ENCODE data around the gene UCMA.

The UCMA gene

DNA sequence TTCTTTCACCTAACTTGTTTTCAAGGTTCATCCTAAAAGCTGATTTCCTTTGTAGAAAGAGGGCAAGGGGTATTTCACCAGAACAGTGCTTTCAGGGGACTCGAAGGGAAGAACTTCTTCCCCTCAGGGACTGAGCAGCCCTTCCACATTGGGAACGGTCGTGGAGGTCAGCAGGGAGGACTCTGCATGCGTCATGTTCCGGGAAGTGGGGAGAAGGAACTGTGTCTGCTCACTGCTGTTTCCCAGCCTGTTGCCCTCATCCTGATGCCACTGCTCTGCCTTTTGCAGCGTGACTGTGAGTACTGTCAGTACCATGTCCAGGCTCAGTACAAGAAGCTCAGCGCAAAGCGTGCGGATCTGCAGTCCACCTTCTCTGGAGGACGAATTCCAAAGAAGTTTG, 45.6 kb downstream of the UCMA start:
- TF ChIP-seq, protein P1, sequence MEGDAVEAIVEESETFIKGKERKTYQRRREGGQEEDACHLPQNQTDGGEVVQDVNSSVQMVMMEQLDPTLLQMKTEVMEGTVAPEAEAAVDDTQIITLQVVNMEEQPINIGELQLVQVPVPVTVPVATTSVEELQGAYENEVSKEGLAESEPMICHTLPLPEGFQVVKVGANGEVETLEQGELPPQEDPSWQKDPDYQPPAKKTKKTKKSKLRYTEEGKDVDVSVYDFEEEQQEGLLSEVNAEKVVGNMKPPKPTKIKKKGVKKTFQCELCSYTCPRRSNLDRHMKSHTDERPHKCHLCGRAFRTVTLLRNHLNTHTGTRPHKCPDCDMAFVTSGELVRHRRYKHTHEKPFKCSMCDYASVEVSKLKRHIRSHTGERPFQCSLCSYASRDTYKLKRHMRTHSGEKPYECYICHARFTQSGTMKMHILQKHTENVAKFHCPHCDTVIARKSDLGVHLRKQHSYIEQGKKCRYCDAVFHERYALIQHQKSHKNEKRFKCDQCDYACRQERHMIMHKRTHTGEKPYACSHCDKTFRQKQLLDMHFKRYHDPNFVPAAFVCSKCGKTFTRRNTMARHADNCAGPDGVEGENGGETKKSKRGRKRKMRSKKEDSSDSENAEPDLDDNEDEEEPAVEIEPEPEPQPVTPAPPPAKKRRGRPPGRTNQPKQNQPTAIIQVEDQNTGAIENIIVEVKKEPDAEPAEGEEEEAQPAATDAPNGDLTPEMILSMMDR (conservative IDR thresholded peaks at IDR 0.05; ENCODE audit: low read depth, low read length) = no peak
- no peak for DNase-seq (ENCODE audit: low read depth)
- no peak overlapping the region for H3K4me3 ChIP-seq (ENCODE audit: low read length)

DNA sequence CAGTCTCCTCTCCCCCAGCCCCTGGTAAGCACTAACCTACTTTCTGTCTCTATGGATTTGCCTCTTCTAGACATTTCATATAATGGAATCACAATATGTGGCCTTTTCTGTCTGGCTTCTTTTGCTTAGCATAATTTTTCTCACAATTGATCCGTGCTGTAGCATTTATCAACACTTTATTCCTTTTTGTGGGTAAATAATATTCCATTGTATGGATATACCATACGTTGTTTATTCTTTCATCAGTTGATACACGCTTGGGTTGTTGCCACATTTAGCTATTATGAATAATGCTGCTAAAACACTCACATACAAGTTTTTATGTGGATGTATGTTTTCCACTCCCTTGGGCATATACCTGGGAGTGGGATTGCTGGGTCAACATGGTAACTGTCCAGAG, 47.0 kb downstream of the UCMA start:
- TF ChIP-seq, protein P1 (conservative IDR thresholded peaks at IDR 0.05; ENCODE audit: low read depth, low read length) = no peak
- no peak overlapping the region for H3K4me3 ChIP-seq (ENCODE audit: low read length)
- DNase-seq (ENCODE audit: low read depth) = no peak

DNA sequence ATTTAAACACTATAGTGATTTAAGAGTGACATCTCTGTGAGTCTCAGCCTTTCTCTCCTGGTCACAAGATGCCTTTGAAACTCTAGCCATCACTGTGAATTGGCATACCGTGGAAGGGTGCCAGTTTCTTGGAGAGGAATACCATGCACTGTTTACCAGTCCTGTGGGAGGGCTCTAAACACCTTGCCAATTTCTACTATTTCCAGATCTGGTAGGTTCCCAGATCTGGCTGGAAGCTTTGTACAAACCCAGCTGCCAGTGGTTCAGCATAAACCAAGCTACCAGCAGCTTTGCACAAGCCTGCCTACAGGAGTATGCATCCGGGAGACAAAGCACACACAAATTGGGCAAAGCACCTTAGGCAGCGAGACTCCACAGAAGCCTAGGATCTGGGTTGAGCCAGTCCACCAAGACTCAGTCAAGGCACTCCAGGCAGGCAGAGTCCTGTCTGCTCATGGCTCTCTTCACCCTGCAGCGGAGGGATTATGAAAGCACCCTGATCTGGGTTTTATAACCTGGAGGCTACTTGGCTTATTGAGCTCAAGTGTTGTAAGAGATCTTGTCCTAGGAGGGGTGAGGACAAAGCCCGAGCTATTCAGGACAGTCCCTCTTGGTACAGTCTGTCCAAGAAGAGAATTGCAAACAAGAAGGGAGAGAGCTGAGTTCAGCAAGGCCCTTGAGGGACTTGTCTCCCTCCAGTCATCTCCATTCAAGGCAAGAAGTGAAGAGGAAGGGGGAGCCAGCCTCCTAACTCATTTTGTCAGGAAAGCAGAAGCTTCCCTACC, 49.3 kb downstream of the UCMA start:
- TF ChIP-seq, protein P1 (conservative IDR thresholded peaks at IDR 0.05; ENCODE audit: low read depth, low read length) = no peak
- DNase-seq (ENCODE audit: low read depth) = peak; percentile 11
- no peak overlapping the region for H3K4me3 ChIP-seq (ENCODE audit: low read length)

DNA sequence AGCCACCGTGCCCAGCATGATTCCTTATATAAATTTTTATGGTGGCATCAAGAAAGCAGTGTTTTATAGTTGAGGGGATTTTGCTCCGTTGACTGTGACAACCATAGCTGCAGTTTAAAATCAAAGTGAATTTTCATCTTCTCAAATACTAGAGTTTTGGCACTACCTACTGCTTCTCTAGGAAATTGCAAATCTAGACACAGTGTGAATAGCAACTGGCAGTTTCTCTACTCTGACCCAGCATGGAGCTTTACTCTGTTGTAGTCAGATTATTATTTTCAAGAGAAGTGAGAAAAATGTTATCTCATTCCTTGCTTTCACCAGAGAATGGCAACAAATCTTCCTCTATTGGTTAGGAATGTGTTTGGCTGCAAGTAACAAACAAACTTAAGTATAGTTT, 49.9 kb downstream of the UCMA start:
- TF ChIP-seq, protein P1 (conservative IDR thresholded peaks at IDR 0.05; ENCODE audit: low read depth, low read length) = no peak
- no peak for DNase-seq (ENCODE audit: low read depth)
- no peak overlapping the region for H3K4me3 ChIP-seq (ENCODE audit: low read length)

DNA sequence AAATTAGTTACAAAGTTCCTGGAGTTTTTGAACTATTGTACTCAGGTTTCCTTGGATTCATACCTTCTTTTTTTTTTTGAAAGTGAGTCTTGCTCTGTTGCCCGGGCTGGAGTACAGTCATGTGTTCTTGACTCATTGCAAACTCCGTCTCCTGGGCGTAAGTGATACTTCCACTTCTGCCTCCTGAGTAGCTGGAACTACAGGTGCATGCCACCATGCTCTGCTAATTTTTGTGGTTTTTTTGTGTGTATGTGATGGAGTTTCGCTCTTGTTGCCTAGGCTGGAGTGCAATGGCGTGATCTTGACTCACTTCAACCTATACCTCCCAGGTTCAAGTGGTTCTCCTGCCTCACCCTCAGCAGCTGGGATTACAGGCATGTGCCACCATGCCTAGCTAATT, 50.5 kb downstream of the UCMA start:
- TF ChIP-seq, protein P1 (conservative IDR thresholded peaks at IDR 0.05; ENCODE audit: low read depth, low read length) = no peak
- H3K4me3 ChIP-seq (ENCODE audit: low read length) = no peak overlapping the region
- no peak for DNase-seq (ENCODE audit: low read depth)

DNA sequence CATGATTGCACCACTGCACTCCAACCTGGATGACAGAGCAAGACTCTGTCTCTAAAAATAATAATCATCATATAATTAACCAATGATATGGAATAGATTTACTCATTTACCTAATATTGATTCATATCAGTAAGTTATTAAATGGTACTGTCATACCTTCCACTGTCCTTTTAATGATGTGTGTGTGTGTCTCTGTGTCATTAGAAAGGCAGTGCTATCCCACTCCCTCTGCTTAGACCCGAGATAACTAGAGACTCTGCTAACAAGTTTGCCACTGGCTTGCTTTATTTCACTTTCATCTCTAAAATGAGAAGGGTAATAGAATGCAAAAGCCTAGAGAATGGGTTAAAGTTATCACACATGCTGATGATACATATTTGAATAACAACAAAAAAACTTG, 51.8 kb downstream of the UCMA start:
- no peak overlapping the region for H3K4me3 ChIP-seq (ENCODE audit: low read length)
- TF ChIP-seq, protein P1 (conservative IDR thresholded peaks at IDR 0.05; ENCODE audit: low read depth, low read length) = no peak
- DNase-seq (ENCODE audit: low read depth) = no peak

DNA sequence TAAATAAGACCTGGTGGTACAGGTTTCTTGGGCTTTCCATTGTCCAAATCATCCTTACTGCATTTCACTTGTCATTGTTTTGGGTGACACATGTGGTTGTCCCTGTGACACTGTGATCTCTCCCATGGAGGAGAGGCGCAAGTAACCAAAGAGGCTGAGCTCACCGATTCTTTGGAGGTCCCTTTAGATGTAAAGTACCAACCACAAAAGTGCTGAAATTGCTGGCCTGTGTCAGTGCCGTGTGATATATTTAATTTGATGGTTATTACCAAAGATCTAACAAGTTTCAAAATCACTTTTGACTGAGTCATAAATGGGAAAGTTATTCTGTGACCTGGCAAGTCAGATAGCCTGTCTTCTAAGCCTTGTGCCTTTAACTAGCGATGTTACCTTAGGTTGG, 53.4 kb downstream of the UCMA start:
- TF ChIP-seq, protein P1 (conservative IDR thresholded peaks at IDR 0.05; ENCODE audit: low read depth, low read length) = no peak
- DNase-seq (ENCODE audit: low read depth) = no peak
- no peak overlapping the region for H3K4me3 ChIP-seq (ENCODE audit: low read length)
